ENCODE measurements around the gene C14orf119. TPM values are rescaled to one million over a fixed set of nuclear protein-coding genes. Genes with fewer than 3 reads are reported as not detected.

The C14orf119 gene
- total and polyA plus RNA-seq, 2 donors from 2014 or later, result 42.8 to 56.6 TPM

DNA sequence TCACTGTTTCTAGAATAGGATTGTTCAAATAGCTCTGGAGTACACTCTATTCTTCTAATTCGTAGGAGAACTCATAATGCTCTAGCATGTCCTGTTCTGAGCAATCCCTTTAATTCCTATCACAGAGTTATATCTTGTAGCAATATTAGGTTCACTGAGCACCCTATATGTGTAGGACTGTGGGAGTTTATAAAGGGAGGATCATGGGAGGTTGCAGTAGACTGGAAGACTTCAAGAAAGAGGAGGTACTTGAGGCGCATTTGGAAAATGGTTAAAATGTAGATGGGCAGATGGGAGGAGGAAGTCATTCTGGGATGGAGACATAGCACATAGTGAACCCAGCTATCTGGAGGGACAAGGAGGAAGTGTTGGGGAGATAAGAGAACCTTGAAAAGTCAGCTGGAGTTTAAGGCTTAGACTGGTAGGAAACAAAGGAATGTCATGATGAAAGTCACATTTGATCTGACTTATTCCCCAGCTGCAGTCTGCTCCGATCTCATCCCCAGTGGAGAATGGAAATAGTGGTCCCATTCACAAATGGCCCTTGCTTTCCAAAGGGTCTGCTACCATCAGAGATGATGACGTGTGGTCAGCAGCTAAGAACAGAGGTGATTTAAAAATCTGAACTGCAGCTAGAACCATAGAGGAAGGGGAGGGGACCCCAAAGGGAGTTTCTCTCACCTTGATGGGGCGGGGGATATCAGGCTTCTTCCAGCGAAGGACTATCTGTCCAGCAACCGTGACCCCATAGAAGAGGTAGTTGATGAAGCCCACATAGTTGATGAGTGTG is 33.9 kb downstream of the C14orf119 start:
- Histone ChIP-seq H3K27ac (ENCODE audit: low read depth in 2 of 2, low read length in 2 of 2) (no peak overlapping the region), H3K4me1 (ENCODE audit: control insufficient read depth in 2 of 3, insufficient read depth in 2 of 3, low read depth in 1 of 3, low read length in 3 of 3) (peaks cover 0 to 3% (median 0%) of the 10 kb centered on the region in 3 donors), H3K4me3 (ENCODE audit: low read length in 3 of 3) (no peak overlapping the region), H3K36me3 (ENCODE audit: control insufficient read depth in 2 of 3, insufficient read depth in 3 of 3, low read length in 3 of 3) (peaks cover 0 to 26% (median 23%) of the 10 kb centered on the region in 3 donors), H3K9me3 (ENCODE audit: control insufficient read depth in 2 of 3, insufficient read depth in 1 of 3, low read length in 3 of 3) (no peaks in the 10 kb centered on the region), H3K27me3 (ENCODE audit: control insufficient read depth, insufficient read depth, low read length) (no peaks in the 10 kb centered on the region), H3K9ac (ENCODE audit: low read length in 3 of 3) (peak overlapping the region in 1 of 3 donors; percentile 17)
- no peak for DNase-seq
- no peak for FAIRE-seq
- TF ChIP-seq, protein P1, sequence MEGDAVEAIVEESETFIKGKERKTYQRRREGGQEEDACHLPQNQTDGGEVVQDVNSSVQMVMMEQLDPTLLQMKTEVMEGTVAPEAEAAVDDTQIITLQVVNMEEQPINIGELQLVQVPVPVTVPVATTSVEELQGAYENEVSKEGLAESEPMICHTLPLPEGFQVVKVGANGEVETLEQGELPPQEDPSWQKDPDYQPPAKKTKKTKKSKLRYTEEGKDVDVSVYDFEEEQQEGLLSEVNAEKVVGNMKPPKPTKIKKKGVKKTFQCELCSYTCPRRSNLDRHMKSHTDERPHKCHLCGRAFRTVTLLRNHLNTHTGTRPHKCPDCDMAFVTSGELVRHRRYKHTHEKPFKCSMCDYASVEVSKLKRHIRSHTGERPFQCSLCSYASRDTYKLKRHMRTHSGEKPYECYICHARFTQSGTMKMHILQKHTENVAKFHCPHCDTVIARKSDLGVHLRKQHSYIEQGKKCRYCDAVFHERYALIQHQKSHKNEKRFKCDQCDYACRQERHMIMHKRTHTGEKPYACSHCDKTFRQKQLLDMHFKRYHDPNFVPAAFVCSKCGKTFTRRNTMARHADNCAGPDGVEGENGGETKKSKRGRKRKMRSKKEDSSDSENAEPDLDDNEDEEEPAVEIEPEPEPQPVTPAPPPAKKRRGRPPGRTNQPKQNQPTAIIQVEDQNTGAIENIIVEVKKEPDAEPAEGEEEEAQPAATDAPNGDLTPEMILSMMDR (IDR thresholded peaks at IDR 0.05; ENCODE audit: borderline replicate concordance, extremely low read depth, insufficient read depth), result no peak
- intact Hi-C loops (cut with DNase I), result no loop called here

DNA sequence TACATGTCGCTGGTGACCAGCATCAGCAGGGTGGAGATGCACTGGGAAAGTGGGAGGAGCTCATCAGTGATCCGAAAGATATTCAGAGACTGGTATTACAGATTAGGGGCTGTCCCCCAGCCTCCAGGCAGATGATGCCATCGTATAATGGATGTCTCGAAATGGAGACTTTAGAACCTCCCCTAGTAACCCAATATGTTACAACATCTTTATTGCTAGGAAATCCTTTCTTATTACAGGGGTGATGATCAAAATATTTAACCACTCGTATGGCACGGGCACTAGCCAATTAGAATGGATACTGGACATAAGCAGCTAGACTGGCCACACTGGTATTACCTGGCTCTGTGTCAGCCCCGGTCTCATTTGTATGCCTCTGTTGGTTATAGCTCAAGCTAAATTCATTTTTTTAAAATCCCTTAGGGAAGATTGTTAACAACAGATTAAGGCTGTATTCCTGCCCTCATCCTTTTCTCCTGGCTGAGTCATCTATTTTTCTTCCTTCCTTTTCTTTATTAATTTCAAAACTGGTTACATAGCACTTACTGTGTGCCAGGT is 34.5 kb downstream of the C14orf119 start:
- Histone ChIP-seq H3K36me3 (ENCODE audit: control insufficient read depth in 2 of 3, insufficient read depth in 3 of 3, low read length in 3 of 3) (peaks cover 0 to 26% (median 23%) of the 10 kb centered on the region in 3 donors), H3K27ac (ENCODE audit: low read depth in 2 of 2, low read length in 2 of 2) (no peak overlapping the region), H3K4me1 (ENCODE audit: control insufficient read depth in 2 of 3, insufficient read depth in 2 of 3, low read depth in 1 of 3, low read length in 3 of 3) (peaks cover 0 to 3% (median 0%) of the 10 kb centered on the region in 3 donors), H3K9me3 (ENCODE audit: control insufficient read depth in 2 of 3, insufficient read depth in 1 of 3, low read length in 3 of 3) (no peaks in the 10 kb centered on the region), H3K9ac (ENCODE audit: low read length in 3 of 3) (peak overlapping the region in 1 of 3 donors; percentile 17), H3K4me3 (ENCODE audit: low read length in 3 of 3) (no peak overlapping the region), H3K27me3 (ENCODE audit: control insufficient read depth, insufficient read depth, low read length) (no peaks in the 10 kb centered on the region)
- intact Hi-C loops (cut with DNase I), result no loop called here
- TF ChIP-seq, protein P1 (IDR thresholded peaks at IDR 0.05; ENCODE audit: borderline replicate concordance, extremely low read depth, insufficient read depth), result no peak
- DNase-seq, result no peak
- FAIRE-seq, result no peak

DNA sequence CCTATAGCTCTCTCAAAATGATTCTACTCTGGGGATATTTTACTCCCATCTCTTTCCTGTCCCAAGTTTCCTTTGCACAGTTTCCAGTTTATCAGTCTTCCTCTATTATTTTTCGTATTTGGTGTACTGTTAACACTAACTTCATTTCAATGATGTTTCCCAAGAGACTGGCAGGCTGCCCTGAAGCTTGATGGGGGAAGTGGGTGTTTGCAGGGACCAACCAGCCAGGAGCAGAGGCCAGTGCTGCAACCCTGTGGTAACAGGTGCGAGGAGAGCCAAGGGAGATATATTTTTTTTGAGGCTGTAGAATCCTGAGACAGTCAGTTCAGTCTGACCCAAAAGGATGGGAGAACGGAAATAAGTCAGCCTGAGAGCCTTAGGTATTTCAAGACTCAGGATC is 35.6 kb downstream of the C14orf119 start:
- H3K27me3 ChIP-seq (ENCODE audit: control insufficient read depth, insufficient read depth, low read length), result no peaks in the 10 kb centered on the region
- peaks cover 0 to 3% (median 0%) of the 10 kb centered on the region in 3 donors for H3K4me1 ChIP-seq (ENCODE audit: control insufficient read depth in 2 of 3, insufficient read depth in 2 of 3, low read depth in 1 of 3, low read length in 3 of 3)
- no peak overlapping the region for H3K9ac ChIP-seq (ENCODE audit: low read length in 3 of 3)
- no peak overlapping the region for H3K27ac ChIP-seq (ENCODE audit: low read depth in 2 of 2, low read length in 2 of 2)
- no peak for FAIRE-seq
- H3K4me3 ChIP-seq (ENCODE audit: low read length in 3 of 3), result no peak overlapping the region
- H3K36me3 ChIP-seq (ENCODE audit: control insufficient read depth in 2 of 3, insufficient read depth in 3 of 3, low read length in 3 of 3), result peaks cover 0 to 28% (median 23%) of the 10 kb centered on the region in 3 donors
- no peak for DNase-seq
- TF ChIP-seq, protein P1 (IDR thresholded peaks at IDR 0.05; ENCODE audit: borderline replicate concordance, extremely low read depth, insufficient read depth), result no peak
- intact Hi-C loops (cut with DNase I), result no loop called here
- no peaks in the 10 kb centered on the region for H3K9me3 ChIP-seq (ENCODE audit: control insufficient read depth in 2 of 3, insufficient read depth in 1 of 3, low read length in 3 of 3)

Measured in kidney (tissue), 14 donors.